HG03175 (cell line): ENCODE data around the gene CYP4F11.
"Not testable (repeated sequence)": the region's sequence is repeated elsewhere in the genome, so short reads cannot be mapped to it uniquely, and the experiment has no call there.

Experiments
- ATAC-seq: cut with Tn5 transposase; IDR thresholded peaks from one replicate; pipeline ENCODE4 v1.9.1; 2021; ENCODE audit warnings: mild to moderate bottlenecking, moderate library complexity; ENCODE audit not compliant: unreplicated experiment

The CYP4F11 gene

DNA sequence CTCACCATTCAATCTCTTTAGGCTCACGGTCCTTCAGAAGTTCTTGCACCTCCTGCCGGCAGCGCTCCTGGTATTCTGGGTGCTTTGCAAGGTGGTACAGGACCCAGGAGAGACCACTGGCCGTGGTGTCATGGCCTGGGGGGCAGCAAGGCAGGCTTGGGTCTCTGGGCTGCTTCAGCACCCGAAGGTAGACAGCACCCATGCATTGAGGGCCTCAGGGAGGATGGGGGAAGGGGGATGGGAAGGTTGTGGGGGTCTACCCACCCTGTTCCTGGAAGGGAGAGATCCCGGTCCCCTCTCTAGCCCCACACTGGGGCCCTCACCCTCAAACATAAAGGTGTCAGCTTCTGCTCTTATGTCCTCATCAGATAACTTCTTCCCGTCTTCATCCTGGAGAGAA is 48.4 kb downstream of the CYP4F11 start:
- no peak for ATAC-seq

DNA sequence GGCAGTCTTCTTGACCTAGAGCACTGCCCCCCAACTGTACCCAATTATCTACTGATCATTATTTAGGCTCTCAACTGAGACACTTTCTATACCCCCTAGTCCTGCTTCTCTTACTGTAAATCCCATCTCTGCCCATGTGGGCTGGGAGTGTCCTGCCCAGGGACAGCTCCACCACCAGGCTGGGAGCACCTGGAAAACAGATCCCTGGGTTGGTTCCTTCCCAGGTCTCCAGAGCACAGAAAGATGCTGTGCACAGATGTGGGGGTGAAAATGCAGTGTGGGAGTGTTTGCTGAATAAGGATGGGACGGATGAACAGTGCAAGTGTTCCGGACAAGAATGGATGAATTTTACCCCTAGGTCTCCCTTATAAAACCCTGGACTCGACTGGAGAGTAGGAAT is 49.2 kb downstream of the CYP4F11 start:
- ATAC-seq, result no peak

DNA sequence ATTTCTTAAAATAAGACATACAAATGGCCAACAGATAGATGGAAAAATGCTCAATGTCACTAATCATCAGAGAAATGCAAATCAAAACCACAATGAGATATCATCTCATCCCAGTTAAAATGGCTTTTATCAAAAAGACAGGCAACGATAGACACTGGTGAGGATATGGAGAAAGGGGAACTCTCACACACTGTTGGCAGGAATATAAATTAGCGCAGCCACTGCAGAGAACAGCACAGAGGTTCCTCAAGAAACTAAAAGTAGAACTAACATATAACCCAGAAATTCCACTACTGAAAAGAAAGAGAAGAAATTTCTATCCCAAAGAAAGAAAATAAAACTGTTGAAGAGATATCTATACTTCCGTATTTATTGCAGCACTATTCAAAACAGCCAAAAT is 51.0 kb downstream of the CYP4F11 start:
- ATAC-seq, result not testable (repeated sequence)

DNA sequence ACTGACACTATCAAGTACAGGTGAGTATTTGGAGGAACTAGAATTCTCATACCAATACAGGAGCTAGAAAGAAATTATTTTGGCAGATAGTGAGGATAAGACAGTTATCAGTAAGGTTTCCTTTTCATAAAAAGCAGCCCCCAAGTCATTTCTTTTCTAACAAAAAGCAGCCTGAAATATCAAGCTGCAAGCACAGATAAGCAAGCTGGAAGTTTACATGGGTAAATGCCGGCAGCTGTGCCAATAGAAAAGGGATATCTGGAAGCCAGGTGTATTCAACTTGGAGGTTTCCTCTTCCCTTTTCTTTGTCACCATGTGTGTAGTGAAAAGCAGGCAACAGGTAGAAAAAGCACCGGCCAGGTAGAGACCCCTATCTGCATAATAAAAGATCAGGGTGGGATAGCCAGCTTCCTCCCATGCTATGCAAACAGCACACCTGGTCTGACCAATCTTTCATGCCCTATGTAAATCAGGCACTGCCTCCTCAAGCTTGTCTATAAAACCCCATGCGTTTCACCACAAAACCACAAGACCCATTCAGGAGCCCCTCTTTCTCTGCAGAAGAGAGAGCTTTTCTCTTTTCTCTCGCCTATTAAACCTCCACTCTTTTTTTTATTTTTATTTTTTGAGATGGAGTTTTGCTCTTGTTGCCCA is 59.4 kb downstream of the CYP4F11 start:
- ATAC-seq, result no peak

DNA sequence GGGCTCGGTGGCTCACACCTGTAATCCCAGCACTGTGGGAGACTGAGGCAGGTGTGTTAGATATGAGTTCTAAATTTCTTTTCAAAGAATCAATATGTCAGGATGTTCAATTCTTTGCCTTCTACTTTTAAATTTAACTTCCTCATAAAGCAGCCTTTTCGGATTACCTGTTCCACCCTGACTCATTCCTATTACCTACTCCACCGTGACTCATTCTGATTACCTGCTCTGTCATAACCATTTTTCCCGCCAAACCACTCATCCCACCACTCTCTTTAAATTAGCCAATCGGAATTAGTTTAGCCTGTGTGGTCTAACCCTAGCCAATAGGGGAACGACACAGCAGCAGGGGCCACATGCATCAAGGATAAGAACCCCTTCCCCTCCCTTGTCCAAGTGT is 60.6 kb downstream of the CYP4F11 start:
- ATAC-seq, result not testable (repeated sequence)

DNA sequence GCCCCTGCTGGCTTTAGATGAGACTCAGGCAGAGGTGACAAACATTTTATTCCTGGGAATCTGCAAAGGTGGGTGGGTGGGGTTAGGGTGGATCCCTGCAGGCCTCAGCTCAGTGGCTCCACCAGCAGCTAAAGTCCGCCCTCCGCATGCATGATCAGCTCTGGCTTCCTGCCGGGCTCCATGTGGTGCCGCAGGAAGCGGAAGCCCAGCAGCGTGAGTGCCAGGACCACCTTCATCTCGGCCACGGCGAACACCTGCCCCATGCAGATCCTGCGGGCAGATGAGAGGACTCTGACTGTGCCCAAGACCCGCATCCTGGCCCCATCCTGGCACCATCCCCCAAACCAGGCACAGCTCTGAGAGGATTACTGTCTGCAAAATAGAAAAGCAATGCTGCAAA is 62.8 kb downstream of the CYP4F11 start:
- no peak for ATAC-seq

DNA sequence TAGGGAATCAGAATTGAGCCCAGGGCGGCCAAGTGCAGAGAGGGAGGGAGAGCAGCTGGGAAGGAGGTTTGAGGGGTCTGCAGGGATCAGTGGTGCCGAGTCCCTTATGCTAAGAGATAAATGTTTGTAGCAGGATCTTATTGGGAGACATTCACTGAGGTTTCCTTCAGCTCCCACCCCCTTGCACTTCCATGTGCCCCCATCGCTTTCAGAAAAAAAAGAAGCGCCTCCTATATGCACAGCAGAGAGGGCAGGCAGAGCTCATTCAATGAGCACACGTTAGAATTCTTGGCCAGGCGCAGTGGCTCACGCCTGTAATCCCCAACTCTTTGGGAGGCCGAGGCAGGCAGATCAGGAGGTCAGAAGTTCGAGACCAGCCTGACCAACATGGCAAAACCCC is 64.5 kb downstream of the CYP4F11 start:
- no peak for ATAC-seq

DNA sequence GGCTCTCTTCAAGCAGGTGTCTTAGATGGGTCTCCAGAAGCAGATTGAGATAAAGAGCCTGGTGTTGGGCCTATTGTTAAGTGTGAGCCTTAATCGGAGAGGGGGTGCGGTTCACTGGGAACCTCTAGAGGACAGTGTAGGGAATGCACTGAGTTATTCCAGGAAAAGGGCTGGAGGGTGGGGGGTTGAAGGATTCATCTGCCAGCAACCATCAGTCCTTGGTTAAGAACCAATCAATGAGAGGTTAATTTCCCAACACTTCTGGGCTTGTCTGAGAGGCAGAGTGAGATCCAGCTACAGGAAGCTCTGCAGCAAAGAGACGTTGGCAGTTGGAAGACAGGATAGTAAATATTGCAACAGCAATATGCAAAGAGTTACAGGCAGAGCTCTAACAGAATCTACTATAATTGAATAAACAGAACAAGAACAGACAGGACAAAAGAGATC is 65.2 kb downstream of the CYP4F11 start:
- ATAC-seq, result no peak

DNA sequence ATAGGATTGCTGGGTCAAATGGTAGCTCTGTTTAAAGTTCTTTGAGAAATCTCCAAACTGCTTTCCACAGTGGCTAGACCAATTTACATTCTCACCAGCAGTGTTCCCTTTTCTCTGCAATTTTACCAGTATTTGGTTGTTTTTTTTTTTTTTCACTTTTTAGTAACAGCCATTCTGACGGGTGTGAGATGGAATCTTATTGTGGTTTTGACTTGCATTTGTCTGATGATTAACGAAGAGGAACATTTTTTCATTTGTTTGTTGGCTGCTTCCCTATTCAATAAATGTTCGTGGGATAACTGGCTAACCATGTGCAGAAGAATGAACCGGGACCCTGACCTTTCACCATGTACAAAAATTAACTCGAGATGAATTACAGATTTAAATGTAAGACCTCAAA is 67.7 kb downstream of the CYP4F11 start:
- no peak for ATAC-seq

DNA sequence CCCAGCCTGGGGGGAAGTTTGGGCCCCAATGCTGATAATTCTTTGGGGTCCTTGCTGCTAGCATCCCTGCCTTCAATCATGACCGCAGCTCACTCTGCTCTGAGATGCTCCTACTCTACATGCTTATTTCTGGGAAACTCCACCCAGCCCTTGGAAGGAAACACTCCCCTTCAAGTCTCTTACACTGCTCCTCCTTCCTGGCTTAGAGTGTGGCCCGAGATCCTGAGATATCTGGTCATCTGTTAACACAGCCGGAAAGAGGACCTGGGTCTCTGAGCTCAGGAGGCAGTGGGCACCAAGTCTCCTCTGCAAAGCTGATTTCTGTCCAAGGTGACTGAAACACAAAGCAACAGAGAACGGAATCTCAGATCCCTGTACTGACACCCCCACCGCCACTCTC is 69.5 kb downstream of the CYP4F11 start:
- ATAC-seq, result no peak

DNA sequence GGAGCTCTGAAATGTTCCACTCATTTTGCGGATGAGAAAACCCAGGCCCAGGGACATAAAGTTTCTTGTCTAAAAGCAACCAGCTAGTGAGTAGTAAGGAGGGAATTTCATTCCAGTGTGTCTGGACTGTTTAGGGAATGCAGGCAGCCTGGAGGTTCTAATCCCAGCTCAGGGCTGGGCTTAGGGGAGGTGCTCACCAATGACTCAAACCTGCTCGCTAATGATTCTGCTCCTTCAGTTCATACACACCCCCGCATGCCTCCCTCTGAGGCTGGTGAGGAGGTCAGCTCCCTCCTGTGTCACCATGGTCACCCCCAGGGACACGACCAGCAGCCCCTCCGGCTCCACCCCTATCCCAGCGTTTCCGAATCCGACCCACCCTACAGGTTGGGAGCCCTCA is 71.1 kb downstream of the CYP4F11 start:
- no peak for ATAC-seq

DNA sequence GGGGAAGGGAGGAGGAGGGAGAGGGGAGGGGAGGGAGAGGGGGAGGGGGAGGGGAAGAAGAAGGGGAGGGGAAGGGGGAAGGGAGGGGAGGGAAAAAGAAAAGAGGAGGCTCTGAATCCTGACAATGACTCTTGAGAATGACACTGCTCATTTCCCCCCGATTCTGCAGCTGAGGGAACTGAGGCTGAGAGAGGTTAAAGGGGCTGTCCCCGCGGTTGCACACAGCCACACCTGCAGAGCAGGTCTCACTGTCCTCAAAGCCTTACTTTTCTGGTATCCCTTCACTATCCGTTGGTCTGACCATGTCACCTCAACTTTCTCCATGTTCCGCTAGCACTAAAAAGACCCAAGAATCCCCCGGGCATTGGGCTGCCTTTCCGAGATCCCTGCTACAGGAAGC is 71.9 kb downstream of the CYP4F11 start:
- no peak for ATAC-seq
